ENCODE measurements around the gene RASD1.
A peak's percentile ranks its signal among the peaks of the same experiment; 100 is the strongest.

The RASD1 gene

DNA sequence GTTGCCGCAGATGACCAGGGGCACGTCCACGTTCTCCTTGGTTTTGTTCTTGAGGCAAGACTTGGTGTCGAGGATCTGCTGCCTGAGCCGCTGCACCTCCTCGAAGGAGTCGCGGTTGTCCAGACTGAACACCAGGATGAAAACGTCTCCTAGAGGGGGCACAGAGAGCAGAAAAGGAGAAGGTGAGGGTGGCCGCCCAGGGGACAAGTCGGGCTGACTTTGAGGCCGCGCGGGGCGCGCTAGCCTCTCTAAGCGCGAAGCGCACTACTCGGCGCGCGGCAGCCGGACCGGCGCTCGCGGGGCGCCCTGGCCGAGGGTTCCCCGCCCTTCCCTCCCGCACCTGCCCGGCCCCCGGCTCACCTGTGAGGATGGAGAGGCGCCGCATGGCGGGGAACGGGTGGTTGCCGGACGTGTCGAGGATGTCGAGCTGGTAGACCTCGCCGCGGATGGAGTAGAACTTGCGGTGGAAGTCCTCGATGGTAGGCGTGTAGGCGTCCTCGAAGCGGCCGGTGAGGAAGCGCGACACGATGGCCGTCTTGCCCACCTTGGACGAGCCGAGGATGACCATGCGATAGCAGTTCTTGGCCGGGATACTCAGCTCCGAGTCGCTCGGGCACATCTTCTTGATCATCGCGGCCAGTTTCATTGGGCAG lies 533 bp downstream of the RASD1 start:
- TF ChIP-seq, protein P1, sequence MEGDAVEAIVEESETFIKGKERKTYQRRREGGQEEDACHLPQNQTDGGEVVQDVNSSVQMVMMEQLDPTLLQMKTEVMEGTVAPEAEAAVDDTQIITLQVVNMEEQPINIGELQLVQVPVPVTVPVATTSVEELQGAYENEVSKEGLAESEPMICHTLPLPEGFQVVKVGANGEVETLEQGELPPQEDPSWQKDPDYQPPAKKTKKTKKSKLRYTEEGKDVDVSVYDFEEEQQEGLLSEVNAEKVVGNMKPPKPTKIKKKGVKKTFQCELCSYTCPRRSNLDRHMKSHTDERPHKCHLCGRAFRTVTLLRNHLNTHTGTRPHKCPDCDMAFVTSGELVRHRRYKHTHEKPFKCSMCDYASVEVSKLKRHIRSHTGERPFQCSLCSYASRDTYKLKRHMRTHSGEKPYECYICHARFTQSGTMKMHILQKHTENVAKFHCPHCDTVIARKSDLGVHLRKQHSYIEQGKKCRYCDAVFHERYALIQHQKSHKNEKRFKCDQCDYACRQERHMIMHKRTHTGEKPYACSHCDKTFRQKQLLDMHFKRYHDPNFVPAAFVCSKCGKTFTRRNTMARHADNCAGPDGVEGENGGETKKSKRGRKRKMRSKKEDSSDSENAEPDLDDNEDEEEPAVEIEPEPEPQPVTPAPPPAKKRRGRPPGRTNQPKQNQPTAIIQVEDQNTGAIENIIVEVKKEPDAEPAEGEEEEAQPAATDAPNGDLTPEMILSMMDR (IDR thresholded peaks at IDR 0.05; ENCODE audit: insufficient read depth, low read length, missing control alignments), result no peak
- peak overlapping the region; percentile 55 for H3K4me3 ChIP-seq (ENCODE audit: low read depth, low read length)
- POLR2A ChIA-PET, result interaction anchor here (0.6 to 1.9 kb wide), 14 partner anchors 16 to 158 kb away, joined by 3 to 20 read pairs (median 4); no protein-coding TSS in a partner anchor
- no peak for DNase-seq (ENCODE audit: low read depth, low spot score)
- CTCF ChIA-PET, result interaction anchor here (1.0 to 7.0 kb wide), 29 partner anchors 11 to 162 kb away, joined by 3 to 172 read pairs (median 12); partner anchors contain the start of gene PEMT

DNA sequence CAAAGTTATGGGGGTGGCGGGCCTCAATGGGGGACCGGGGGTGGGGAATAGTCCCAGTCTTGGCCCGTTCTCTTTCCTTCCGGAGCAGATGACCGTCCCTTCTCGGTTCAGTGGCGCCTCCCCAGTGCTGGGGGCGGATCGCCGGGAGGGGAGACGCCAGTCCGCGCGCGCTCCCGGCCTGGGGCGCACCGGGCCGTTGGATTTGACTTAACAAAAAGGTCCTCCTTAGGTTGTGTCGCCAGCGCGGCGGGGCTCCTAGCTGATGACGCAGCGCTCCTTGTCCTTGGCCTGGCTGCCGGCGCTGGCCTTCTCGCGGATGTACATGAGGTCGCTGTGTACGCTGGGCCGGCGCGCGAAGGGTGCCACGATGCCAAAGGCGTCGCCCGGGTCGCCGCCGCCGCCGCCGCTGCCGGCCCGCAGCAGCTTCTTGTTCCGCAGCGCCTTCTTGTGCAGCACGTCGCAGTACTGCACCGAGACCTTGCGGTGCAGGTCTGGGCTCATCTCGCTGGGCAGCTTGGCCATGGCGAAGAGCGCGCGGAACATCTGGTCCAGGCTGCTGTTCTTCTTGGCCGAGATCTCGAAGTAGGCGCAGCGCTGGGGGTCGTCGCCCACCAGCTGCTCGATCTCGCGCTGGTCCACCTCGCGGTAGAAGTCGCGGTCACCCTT lies 1.2 kb downstream of the RASD1 start:
- DNase-seq (ENCODE audit: low read depth, low spot score), result no peak
- TF ChIP-seq, protein P1 (IDR thresholded peaks at IDR 0.05; ENCODE audit: insufficient read depth, low read length, missing control alignments), result no peak
- ChIA-PET CTCF (interaction anchor here (2.6 to 7.0 kb wide), 7 partner anchors 11 to 147 kb away, joined by 9 to 172 read pairs (median 42); no protein-coding TSS in a partner anchor), POLR2A (interaction anchor here (0.5 to 1.5 kb wide), 3 partner anchors 21 to 159 kb away, joined by 3 to 4 read pairs (median 3); no protein-coding TSS in a partner anchor)
- H3K4me3 ChIP-seq (ENCODE audit: low read depth, low read length), result peak overlapping the region; percentile 37

DNA sequence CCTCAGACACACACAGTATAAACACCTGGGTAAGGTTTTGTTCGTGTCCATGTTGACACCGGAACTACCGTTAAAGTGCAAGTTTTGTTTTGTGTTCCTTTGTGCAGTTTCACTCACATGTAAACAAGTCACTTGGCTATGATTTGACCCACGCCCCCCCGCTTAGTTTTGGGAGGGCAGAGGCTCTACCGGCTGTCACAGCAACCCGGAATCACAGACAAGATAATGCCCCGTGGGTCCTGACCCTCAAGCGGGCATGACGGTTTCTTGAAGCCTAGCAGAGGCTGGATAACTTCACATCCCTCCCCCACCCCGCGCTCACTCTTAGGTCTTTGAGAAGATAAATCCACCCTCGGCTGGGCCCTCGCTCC lies 1.7 kb downstream of the RASD1 start:
- TF ChIP-seq, protein P1 (IDR thresholded peaks at IDR 0.05; ENCODE audit: insufficient read depth, low read length, missing control alignments), result no peak
- DNase-seq (ENCODE audit: low read depth, low spot score), result no peak
- POLR2A ChIA-PET, result interaction anchor here (0.5 kb wide), 1 partner anchor 21 kb away, joined by 3 read pairs; no protein-coding TSS in a partner anchor
- CTCF ChIA-PET, result interaction anchor here (3.7 to 7.0 kb wide), 3 partner anchors 74 to 147 kb away, joined by 67 to 172 read pairs (median 111); no protein-coding TSS in a partner anchor
- no peak overlapping the region; the same call in 1 of the 2 replicates for H3K4me3 ChIP-seq (ENCODE audit: low read depth, low read length)

- ChIA-PET POLR2A (no interaction called here), CTCF (no interaction called here)
- H3K4me3 ChIP-seq (ENCODE audit: low read depth, low read length), result no peak overlapping the region
- TF ChIP-seq, protein P1 (IDR thresholded peaks at IDR 0.05; ENCODE audit: insufficient read depth, low read length, missing control alignments), result no peak
- DNase-seq (ENCODE audit: low read depth, low spot score), result no peak
Observed at GRCh38 chr17:17493986-17494466, 2.2 kb downstream of the RASD1 start.

DNA sequence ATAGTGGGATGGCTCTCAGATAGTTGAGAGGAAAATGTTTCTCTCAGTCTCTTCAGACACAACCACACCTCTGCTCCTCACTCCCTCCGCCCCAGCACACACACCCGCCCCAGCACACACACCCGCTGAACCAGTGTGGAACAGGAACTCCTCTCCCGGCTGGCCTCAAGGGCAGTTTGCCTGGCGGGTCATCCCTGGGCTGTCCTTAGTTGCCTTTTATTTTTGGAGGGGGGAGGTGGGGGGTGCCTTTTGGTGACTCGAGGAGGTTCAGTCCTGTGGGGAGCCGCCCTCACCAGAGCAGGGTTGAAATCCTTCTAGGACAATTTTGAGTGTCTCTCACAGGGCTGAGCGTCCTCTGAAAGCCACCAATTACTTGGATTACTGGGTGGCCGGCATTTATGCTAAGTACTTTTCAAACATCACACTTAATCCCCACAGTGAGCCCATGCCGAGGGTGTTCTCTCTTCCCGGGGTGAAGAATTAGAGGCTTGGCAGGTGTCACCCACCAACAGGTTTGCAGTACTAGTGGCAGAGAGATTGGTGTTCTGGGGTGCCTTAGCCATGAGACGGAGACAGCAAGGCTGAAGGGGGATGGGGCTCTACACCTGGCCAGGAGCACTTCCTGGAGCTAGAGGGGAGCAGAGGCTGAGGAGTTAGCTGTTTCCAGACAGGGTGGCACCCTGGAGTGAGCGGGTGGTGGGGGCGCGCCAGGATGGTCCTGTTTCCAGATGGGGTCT lies 2.8 kb downstream of the RASD1 start:
- POLR2A ChIA-PET, result no interaction called here
- no peak overlapping the region for H3K4me3 ChIP-seq (ENCODE audit: low read depth, low read length)
- no peak for DNase-seq (ENCODE audit: low read depth, low spot score)
- CTCF ChIA-PET, result interaction anchor here (4.8 kb wide), 1 partner anchor 138 kb away, joined by 32 read pairs; no protein-coding TSS in a partner anchor
- TF ChIP-seq, protein P1 (IDR thresholded peaks at IDR 0.05; ENCODE audit: insufficient read depth, low read length, missing control alignments), result no peak
